ENCODE measurements around the gene PLPP7. TPM values are rescaled to one million over a fixed set of nuclear protein-coding genes. Genes with fewer than 3 reads are reported as not detected.

The PLPP7 gene
- total RNA-seq, 4 donors from 2014 or later = 7.8 to 11.1 (median 8.5) TPM

DNA sequence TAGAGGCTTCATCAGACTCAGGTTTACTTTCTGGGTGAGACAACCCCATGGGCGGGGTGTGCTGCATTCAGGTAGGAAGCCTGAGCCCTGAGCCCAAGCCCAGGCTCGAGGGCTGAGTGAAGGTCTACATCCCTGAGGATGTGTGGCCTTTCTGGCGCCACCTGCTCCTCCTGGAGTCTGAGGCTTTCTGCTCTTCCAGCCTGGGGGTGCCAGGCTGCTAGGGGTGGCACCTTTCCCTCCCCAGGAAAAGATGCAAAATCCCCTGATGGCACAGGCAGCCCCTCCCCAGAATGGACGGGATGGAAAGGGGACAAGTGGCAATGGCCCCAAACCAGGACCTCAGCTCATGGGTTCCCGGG is 60.0 kb downstream of the PLPP7 start:
- TF ChIP-seq, protein P1, sequence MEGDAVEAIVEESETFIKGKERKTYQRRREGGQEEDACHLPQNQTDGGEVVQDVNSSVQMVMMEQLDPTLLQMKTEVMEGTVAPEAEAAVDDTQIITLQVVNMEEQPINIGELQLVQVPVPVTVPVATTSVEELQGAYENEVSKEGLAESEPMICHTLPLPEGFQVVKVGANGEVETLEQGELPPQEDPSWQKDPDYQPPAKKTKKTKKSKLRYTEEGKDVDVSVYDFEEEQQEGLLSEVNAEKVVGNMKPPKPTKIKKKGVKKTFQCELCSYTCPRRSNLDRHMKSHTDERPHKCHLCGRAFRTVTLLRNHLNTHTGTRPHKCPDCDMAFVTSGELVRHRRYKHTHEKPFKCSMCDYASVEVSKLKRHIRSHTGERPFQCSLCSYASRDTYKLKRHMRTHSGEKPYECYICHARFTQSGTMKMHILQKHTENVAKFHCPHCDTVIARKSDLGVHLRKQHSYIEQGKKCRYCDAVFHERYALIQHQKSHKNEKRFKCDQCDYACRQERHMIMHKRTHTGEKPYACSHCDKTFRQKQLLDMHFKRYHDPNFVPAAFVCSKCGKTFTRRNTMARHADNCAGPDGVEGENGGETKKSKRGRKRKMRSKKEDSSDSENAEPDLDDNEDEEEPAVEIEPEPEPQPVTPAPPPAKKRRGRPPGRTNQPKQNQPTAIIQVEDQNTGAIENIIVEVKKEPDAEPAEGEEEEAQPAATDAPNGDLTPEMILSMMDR (IDR thresholded peaks at IDR 0.05; ENCODE audit: low read depth) = no peak

- TF ChIP-seq, protein P1 (IDR thresholded peaks at IDR 0.05; ENCODE audit: low read depth) = no peak
These were observed 60.5 kb downstream of the PLPP7 start for GRCh38 chr9:131349881-131350563.

GRCh38 chr9:131358556-131358955 is 69.0 kb downstream of the PLPP7 start:
- TF ChIP-seq, protein P1 (IDR thresholded peaks at IDR 0.05; ENCODE audit: low read depth) = no peak

Other genes with a start within 250 kb of the PLPP7 start
- gene AIF1L, start 193.2 kb upstream of the PLPP7 start, total RNA-seq = 10 to 100 TPM in 3 of 4 donors, 1 to 10 TPM in 1; 8.2 to 55.4 (median 19.4) TPM
- gene NUP214, start 164.1 kb upstream of the PLPP7 start, total RNA-seq = 10 to 100 TPM; 64.7 to 90.8 (median 74.0) TPM
- 1 to 10 TPM; 2.3 to 8.2 (median 3.2) TPM for gene FAM78A, start 13.2 kb upstream of the PLPP7 start, total RNA-seq
- gene PRRC2B, start 104.4 kb downstream of the PLPP7 start, total RNA-seq = 100 to 1,000 TPM in 1 of 4 donors, 10 to 100 TPM in 3; 59.0 to 138 (median 81.8) TPM
- gene POMT1, start 213.2 kb downstream of the PLPP7 start, total RNA-seq = 10 to 100 TPM; 17.0 to 54.3 (median 27.1) TPM
- gene UCK1, start 241.5 kb downstream of the PLPP7 start, total RNA-seq = 10 to 100 TPM; 21.2 to 42.9 (median 39.3) TPM